IMR-90 (cell line): ENCODE results near the gene RAB11A. TPM values are rescaled to one million over a fixed set of nuclear protein-coding genes. Genes with fewer than 3 reads are reported as not detected.

Experiments used
- ATAC-seq: fragments of 200-7000 bp; cut with Tn5 transposase; 2 replicates; pipeline ENCODE4 v1.9.1; 2020; ENCODE audit warnings: low read depth, mild to moderate bottlenecking, moderate library complexity
- BruUV-seq: library from RNA; stranded (reverse); fragments of 400-500 nt; replicated peaks from 2 replicates; lab custom pipeline; 2021; lab: Mats Ljungman, UMichigan
- CTCF ChIA-PET: fragments of 300-600 bp; formaldehyde crosslinking; extraction: SDS; loops from one replicate; lab custom pipeline; 2021; ENCODE audit warnings: antibody characterized with exemption; lab: Yijun Ruan, JAX
- POLR2A ChIA-PET: fragments of 300-600 bp; sonication (Branson Sonifier 250); formaldehyde crosslinking; loops from one replicate; lab custom pipeline; 2022; ENCODE audit warnings: antibody characterized with exemption; ENCODE audit not compliant: unreplicated experiment; lab: Charles Lee
- DNase-seq: peaks from one replicate; pipeline ENCODE4 v3.0.0; 2013
- H2AFZ ChIP-seq: replicated peaks from 2 replicates; pipeline ENCODE3; 2013; ENCODE audit warnings: low read length, mild to moderate bottlenecking; ENCODE audit not compliant: poor library complexity
- H2AK5ac ChIP-seq: 2 replicates; pipeline ENCODE4 v1.6.1; 2013; ENCODE audit warnings: low read depth, low read length, inconsistent platforms
- H2AK9ac ChIP-seq: replicated peaks from 2 replicates; pipeline ENCODE3; 2013; ENCODE audit warnings: mild to moderate bottlenecking, low read depth, low read length, moderate library complexity; ENCODE audit not compliant: poor library complexity
- H2BK120ac ChIP-seq: 2 replicates; pipeline ENCODE4 v1.6.1; 2013; ENCODE audit warnings: low read depth, low read length, inconsistent platforms
- H2BK15ac ChIP-seq: 3 replicates; pipeline ENCODE4 v1.6.1; 2013; ENCODE audit warnings: low read depth, low read length, inconsistent platforms
- H2BK20ac ChIP-seq: 2 replicates; pipeline ENCODE4 v1.6.1; 2013; ENCODE audit warnings: low read depth, mild to moderate bottlenecking, inconsistent platforms, low read length, moderate library complexity
- H2BK5ac ChIP-seq: 2 replicates; pipeline ENCODE4 v1.6.1; 2013; ENCODE audit warnings: mild to moderate bottlenecking, low read depth, low read length, inconsistent platforms; ENCODE audit not compliant: poor library complexity, severe bottlenecking
- H3K14ac ChIP-seq: replicated peaks from 2 replicates; pipeline ENCODE4 v1.6.1; 2013; ENCODE audit warnings: low read depth, low read length, inconsistent platforms
- H3K18ac ChIP-seq: 2 replicates; pipeline ENCODE4 v1.6.1; 2013; ENCODE audit warnings: low read depth, low read length, control low read depth
- H3K23ac ChIP-seq: 2 replicates; pipeline ENCODE4 v1.6.1; 2013; ENCODE audit warnings: low read depth, low read length, inconsistent platforms
- H3K27ac ChIP-seq: 2 replicates; pipeline ENCODE4 v1.5.1; 2013; ENCODE audit warnings: mild to moderate bottlenecking, control low read depth, low read length; ENCODE audit not compliant: insufficient read depth
- H3K27me3 ChIP-seq: 2 replicates; pipeline ENCODE4 v1.6.1; 2013; ENCODE audit warnings: low read length; ENCODE audit not compliant: control insufficient read depth, insufficient read depth
- H3K36me3 ChIP-seq: 2 replicates; pipeline ENCODE4 v1.6.1; 2013; ENCODE audit warnings: low read length, mixed read lengths; ENCODE audit not compliant: control insufficient read depth, insufficient read depth
- H3K4ac ChIP-seq: 2 replicates; pipeline ENCODE4 v1.6.1; 2013; ENCODE audit warnings: low read depth, low read length, inconsistent platforms
- H3K4me1 ChIP-seq: 2 replicates; pipeline ENCODE4 v1.6.1; 2013; ENCODE audit warnings: low read length, mixed read lengths; ENCODE audit not compliant: control insufficient read depth, insufficient read depth
- H3K4me2 ChIP-seq: 2 replicates; pipeline ENCODE4 v1.6.1; 2013; ENCODE audit warnings: low read depth, mild to moderate bottlenecking, control low read depth, low read length, moderate library complexity
- H3K4me3 ChIP-seq: 2 replicates; pipeline ENCODE4 v1.5.1; 2013; ENCODE audit warnings: low read depth, mild to moderate bottlenecking, control low read depth, low read length, moderate library complexity; ENCODE audit not compliant: insufficient read depth
- H3K56ac ChIP-seq: 2 replicates; pipeline ENCODE4 v1.6.1; 2013; ENCODE audit warnings: low read length, inconsistent platforms; ENCODE audit not compliant: insufficient read depth; ENCODE audit errors: extremely low read depth
- H3K79me1 ChIP-seq, 2 experiments: 2 replicates each; pipeline ENCODE4 v1.6.1; 2013; ENCODE audit warnings: low read length in 2 of 2, inconsistent platforms in 1 of 2, low read depth in 1 of 2
- H3K9ac ChIP-seq: 2 replicates; pipeline ENCODE4 v1.6.1; 2013; ENCODE audit warnings: low read depth, low read length, control low read depth
- H3K9me1 ChIP-seq: 2 replicates; pipeline ENCODE4 v1.6.1; 2013; ENCODE audit warnings: low read length, inconsistent platforms; ENCODE audit not compliant: insufficient read depth
- H3K9me3 ChIP-seq: 2 replicates; pipeline ENCODE4 v1.6.1; 2013; ENCODE audit warnings: low read length; ENCODE audit not compliant: control insufficient read depth, insufficient read depth
- H4K20me1 ChIP-seq: 2 replicates; pipeline ENCODE4 v1.6.1; 2013; ENCODE audit warnings: low read length, inconsistent platforms; ENCODE audit not compliant: insufficient read depth
- H4K5ac ChIP-seq: 2 replicates; pipeline ENCODE4 v1.6.1; 2013; ENCODE audit warnings: mild to moderate bottlenecking, low read depth, low read length, control low read depth
- H4K8ac ChIP-seq, 2 experiments: 2 replicates each; pipeline ENCODE4 v1.6.1; 2013; ENCODE audit warnings: low read depth in 2 of 2, low read length in 2 of 2, control low read depth in 1 of 2, inconsistent platforms in 1 of 2
- H4K91ac ChIP-seq: 2 replicates; pipeline ENCODE4 v1.6.1; 2013; ENCODE audit warnings: low read depth, low read length, inconsistent platforms; ENCODE audit not compliant: insufficient read depth
- BHLHE40 ChIP-seq: fragments of 150-350 bp; IDR thresholded peaks from 2 replicates; pipeline ENCODE4 v1.6.1; 2016; ENCODE audit warnings: mild to moderate bottlenecking, low read depth, low read length
- CEBPB ChIP-seq: IDR thresholded peaks from 2 replicates; pipeline ENCODE4 v1.6.1; 2012; ENCODE audit warnings: low read depth, low read length, improper control_type of control experiment
- CHD1 ChIP-seq: IDR thresholded peaks from 2 replicates; pipeline ENCODE4 v1.6.1; 2012; ENCODE audit warnings: low read depth, low read length, improper control_type of control experiment
- CTCF ChIP-seq: conservative IDR thresholded peaks from 2 replicates; pipeline ENCODE4 v1.5.1; 2012; ENCODE audit warnings: mild to moderate bottlenecking, low read depth, low read length, improper control_type of control experiment
- FOS ChIP-seq: fragments of 150-350 bp; IDR thresholded peaks from 2 replicates; pipeline ENCODE4 v1.6.1; 2016; ENCODE audit warnings: low read depth, low read length
- MAFK ChIP-seq: IDR thresholded peaks from 2 replicates; pipeline ENCODE4 v1.6.1; 2012; ENCODE audit warnings: low read depth, low read length, improper control_type of control experiment
- MAZ ChIP-seq: IDR thresholded peaks from 2 replicates; pipeline ENCODE4 v1.6.1; 2012; ENCODE audit warnings: low read depth, mild to moderate bottlenecking, low read length, improper control_type of control experiment, moderate library complexity, borderline replicate concordance
- MXI1 ChIP-seq: IDR thresholded peaks from 2 replicates; pipeline ENCODE4 v1.6.1; 2012; ENCODE audit warnings: low read depth, mild to moderate bottlenecking, low read length, moderate library complexity, borderline replicate concordance
- POLR2A ChIP-seq: IDR thresholded peaks from 2 replicates; pipeline ENCODE4 v1.6.1; 2012; ENCODE audit warnings: mild to moderate bottlenecking, low read depth, low read length
- RAD21 ChIP-seq: IDR thresholded peaks from 2 replicates; pipeline ENCODE4 v1.6.1; 2012; ENCODE audit warnings: low read length, improper control_type of control experiment
- RCOR1 ChIP-seq: IDR thresholded peaks from 2 replicates; pipeline ENCODE4 v1.6.1; 2012; ENCODE audit warnings: mild to moderate bottlenecking, low read length, improper control_type of control experiment; ENCODE audit not compliant: insufficient replicate concordance
- RFX5 ChIP-seq: IDR thresholded peaks from 2 replicates; pipeline ENCODE4 v1.8.0; 2012; ENCODE audit warnings: low read depth, mild to moderate bottlenecking, low read length, moderate library complexity
- USF2 ChIP-seq: fragments of 150-350 bp; IDR thresholded peaks from 2 replicates; pipeline ENCODE4 v1.6.1; 2017; ENCODE audit warnings: mild to moderate bottlenecking, antibody characterized with exemption, low read length, low read depth
- WGBS, 2 experiments: methylation state at CpG; one replicate each; pipeline versions ENCODE4 v1.1.5 to v1.1.7; 2013; ENCODE audit warnings: missing lambda C conversion rate in 2 of 2; ENCODE audit not compliant: insufficient read length in 1 of 2; ENCODE audit errors: extremely low coverage in 2 of 2; 5-methylcytosine and 5-hydroxymethylcytosine counted together
- dilution Hi-C: fragments of 300-500 bp; cut with HindIII; formaldehyde crosslinking; loops from one replicate; pipeline ENCODE4 v1.14.3; 2018; ENCODE audit warnings: low sequenced_read_pairs; ENCODE audit not compliant: unreplicated experiment
- in situ Hi-C: fragments of 300-500 bp; cut with MboI; formaldehyde crosslinking; loops from 3 replicates; pipeline ENCODE4 v1.14.3; 2019; ENCODE audit warnings: low sequenced_read_pairs, inconsistent platforms, mixed read lengths
- intact Hi-C: fragments of 100-400 bp; cut with micrococcal nuclease; formaldehyde crosslinking; loops from 2 replicates; pipeline ENCODE4 v1.10.0; 2022
- polyA plus RNA-seq, 3 experiments: library from polyadenylated mRNA; depleted of rRNA; stranded (reverse); fragments of >200 nt; gene quantifications; 2 replicates each; pipeline ENCODE4 v1.2.3, GENCODE V29; 2012; ENCODE audit warnings: low replicate concordance in 1 of 3
- total RNA-seq: library from RNA; depleted of rRNA; stranded (reverse); fragments of >200 nt; gene quantifications from 2 replicates; pipeline ENCODE4 v1.2.3, GENCODE V29; 2012

The RAB11A gene
- total and polyA plus RNA-seq, 2 of the 4 experiments (the other 2 are of a cell fraction), result 341 to 462 TPM

GRCh38 chr15:65869954-65870871 is 922 bp downstream of the RAB11A start:
- intact Hi-C loops (loop anchor here (1.0 to 5.0 kb wide), 3 partner anchors 78 to 232 kb away; partner anchors contain the start of gene DENND4A), in situ Hi-C loops (no loop called here), dilution Hi-C loops (no loop called here)
- no peak for TF ChIP-seq RCOR1
- TF ChIP-seq MXI1, result no peak
- TF ChIP-seq CTCF, result no peak; the same call in 1 of the 2 replicates
- no peak for TF ChIP-seq USF2
- TF ChIP-seq FOS, result no peak
- TF ChIP-seq POLR2A, result no peak
- TF ChIP-seq BHLHE40, result no peak
- TF ChIP-seq RAD21, result no peak
- no peak for TF ChIP-seq MAFK
- no peak for TF ChIP-seq CEBPB
- no peak for TF ChIP-seq RFX5
- no peak for TF ChIP-seq CHD1
- TF ChIP-seq MAZ, result no peak; the same call in 1 of the 2 replicates

More at GRCh38 chr15:65869954-65870871, 922 bp downstream of the RAB11A start:
- ATAC-seq, result peak; percentile 9
- no peaks in the 10 kb centered on the region for H3K27me3 ChIP-seq
- H3K23ac ChIP-seq, result peak overlapping the region; percentile 48
- no peaks in the 10 kb centered on the region for H3K4me1 ChIP-seq
- H3K36me3 ChIP-seq, result peaks cover 6% of the 10 kb centered on the region
- H3K9me1 ChIP-seq, result no peaks in the 10 kb centered on the region
- peak overlapping the region; percentile 74 for H2BK5ac ChIP-seq
- H2BK20ac ChIP-seq, result no peak overlapping the region
- 0% methylated on average over 11 of the region's 43 CpGs; no CpG with 5 or more reads in 1 of the 2 experiments for WGBS, 2 experiments
- peak overlapping the region; percentile 7; the same call in 1 of the 2 replicates for H3K18ac ChIP-seq
- peak overlapping the region; percentile 58 for H3K4me3 ChIP-seq
- ChIA-PET CTCF (interaction anchor here (0.6 kb wide), 1 partner anchor 217 kb away, joined by 4 read pairs; no protein-coding TSS in a partner anchor), POLR2A (interaction anchor here (1.0 kb wide), 1 partner anchor 78 kb away, joined by 3 read pairs; no protein-coding TSS in a partner anchor)
- peaks cover 0 to 18% of the 10 kb centered on the region in 2 experiments; a peak in 2 of 4 replicates for H3K79me1 ChIP-seq
- peak overlapping the region; percentile 98 for H2AFZ ChIP-seq
- H3K4me2 ChIP-seq, result peak overlapping the region; percentile 75
- no TSS peak for BruUV-seq
- H3K4ac ChIP-seq, result peak overlapping the region; percentile 75
- peak overlapping the region; percentile 14 for H4K5ac ChIP-seq
- peak overlapping the region; percentile 77 for H3K56ac ChIP-seq
- peak overlapping the region; percentile 16; the same call in 1 of the 2 replicates for H2BK120ac ChIP-seq
- no peaks in the 10 kb centered on the region for H3K9me3 ChIP-seq
- H3K9ac ChIP-seq, result peak overlapping the region; percentile 82
- H2AK5ac ChIP-seq, result peak overlapping the region; percentile 92
- peak overlapping the region; percentile 42; the same call in 1 of the 2 replicates for H4K91ac ChIP-seq
- peak; percentile 31 for DNase-seq
- H3K27ac ChIP-seq, result peak overlapping the region; percentile 80
- peaks cover 25% of the 10 kb centered on the region for H4K20me1 ChIP-seq
- H4K8ac ChIP-seq, result peak overlapping the region; percentile 80 to 83; a peak in 3 of 4 replicates
- H2BK15ac ChIP-seq, result no peak overlapping the region
- H3K14ac ChIP-seq, result peak overlapping the region; percentile 86
- peak overlapping the region; percentile 96 for H2AK9ac ChIP-seq
